AG08396 (cell line): ENCODE data around the gene NOL4.

Experiments used
- DNase-seq: peaks from one replicate; pipeline ENCODE4 v3.0.0; 2012; ENCODE audit warnings: low spot score, mixed read lengths

Gene NOL4

GRCh38 chr18:34194239-34194638, 30.5 kb downstream of the NOL4 start:
- no peak for DNase-seq

- DNase-seq = no peak
These were observed 34.9 kb downstream of the NOL4 start for GRCh38 chr18:34189656-34190435.
